OCI-LY1 (cell line): ENCODE data around the gene SURF4.

ENCODE experiments used
- CTCF ChIP-seq: fragments of 200-600 bp; sonication (generic), shearing (Covaris generic); IDR thresholded peaks from 2 replicates; pipeline ENCODE4 v1.5.1; 2017; ENCODE audit warnings: mild to moderate bottlenecking, antibody characterized with exemption, low read length, moderate library complexity, mixed read lengths
- EZH2 ChIP-seq: fragments of 200-600 bp; sonication (generic), shearing (Covaris generic); IDR thresholded peaks from 2 replicates; pipeline ENCODE4 v1.8.0; 2017; ENCODE audit warnings: borderline replicate concordance, mixed run types, mild to moderate bottlenecking, antibody characterized with exemption, low read length, moderate library complexity, mixed read lengths

GRCh38 chr9:133419005-133419404 is 43.1 kb upstream of the SURF4 start:
- no peak for TF ChIP-seq EZH2
- TF ChIP-seq CTCF: no peak
